Measurements from ENCODE around the gene RILPL1.
"Not testable (repeated sequence)": the region's sequence is repeated elsewhere in the genome, so short reads cannot be mapped to it uniquely, and the experiment has no call there.

- not testable (repeated sequence) for TF ChIP-seq POLR2A, POLR2AphosphoS5 (IDR thresholded peaks at IDR 0.05; ENCODE audit: low read depth, low read length)
Measured at GRCh38 chr12:123463174-123463573, 70.3 kb downstream of the RILPL1 start.

All from GM12892 (cell line).